Pancreas (tissue), 10 donors: ENCODE results near the gene SLC7A10. TPM values are rescaled to one million over a fixed set of nuclear protein-coding genes. Genes with fewer than 3 reads are reported as not detected.
A peak's percentile ranks its signal among the peaks of the same experiment; 100 is the strongest.

Source experiments
- ATAC-seq, 4 donors: fragments of 200-7000 bp; cut with Tn5 transposase; one replicate each; pipeline versions ENCODE4 v1.8.0 to v1.9.1; 2020; ENCODE audit warnings: mild to moderate bottlenecking in 4 of 4, moderate library complexity in 4 of 4
- DNase-seq, 6 donors: peaks; one replicate each; pipeline ENCODE4 v3.0.0-alpha.2; 2020
- FAIRE-seq: peaks from 2 replicates; lab custom pipeline; 2012; peaks lifted over from hg19 to GRCh38; lab: Jason Lieb, UNC
- H3K27ac ChIP-seq, 4 donors: fragments of 200-600 bp; sonication (generic); 1 replicate in 3 of 4; 2 replicates in 1 of 4; pipeline versions ENCODE4 v1.5.0 to v1.8.0; 2020
- H3K27me3 ChIP-seq, 4 donors: fragments of 200-600 bp; one replicate each; pipeline ENCODE4 v1.8.0; 2021
- H3K36me3 ChIP-seq, 3 donors: fragments of 200-600 bp; sonication (generic) in 1 of 3; one replicate each; pipeline versions ENCODE4 v1.5.0 to v1.8.0; 2020 to 2021
- H3K4me1 ChIP-seq, 3 donors: fragments of 200-600 bp; one replicate each; pipeline ENCODE4 v1.8.0; 2021
- H3K4me3 ChIP-seq, 4 donors: fragments of 200-600 bp; sonication (generic) in 2 of 4; one replicate each; pipeline versions ENCODE4 v1.5.0 to v1.8.0; 2020 to 2021
- H3K9me3 ChIP-seq, 4 donors: fragments of 200-600 bp; one replicate each; pipeline ENCODE4 v1.8.0; 2021
- CTCF ChIP-seq, 4 donors: fragments of 200-600 bp; sonication (generic) in 3 of 4; IDR thresholded peaks; one replicate each; pipeline versions ENCODE4 v1.5.0 to v1.8.0; 2021; ENCODE audit warnings: antibody characterized with exemption in 4 of 4
- WGBS, 2 donors: extraction: QIAGEN DNeasy Blood & Tissue Kit; methylation state at CpG; one replicate each; pipeline ENCODE4 v1.1.7; 2013; 5-methylcytosine and 5-hydroxymethylcytosine counted together
- intact Hi-C, 3 donors: fragments of 100-400 bp; cut with DNase I; formaldehyde crosslinking; loops; one replicate each; pipeline versions ENCODE4 v1.11.1 to v1.14.2; 2022
- polyA plus RNA-seq, 2 donors: library from polyadenylated mRNA; stranded (reverse); fragments of 200-250 nt; gene quantifications; one replicate each; pipeline ENCODE4 v1.2.3, GENCODE V29; 2013
- total RNA-seq, 6 donors: library from RNA; stranded (reverse); fragmentation: NEBNext Ultra II Directional in 4 of 6; extraction: Animal tissue kit (Norgen Biotek cat#: 25700) in 4 of 6; gene quantifications; one replicate each; pipeline versions ENCODE4 v1.2.1 to v1.2.4, GENCODE V29; 2021 to 2023
- donor health status: healthy with polysubstance abuse.
- donor health status: DM: no; HTN: no; CAD: no; lungs with moderate emphysema.
- donor health status: DM: no; HTN: no; CAD: no.
- donor health status: control.
- donor health status: control.
- donor health status: Bipolar disorder and iron deficiency.
- donor health status: DM: yes; HTN: yes; CAD: no.
- donor health status: DM: no; HTN: no; CAD: no.
- donor health status: DM: no; HTN: no; CAD: no.
- donor health status: DM: yes; HTN: yes; CAD: no.

The SLC7A10 gene
- total and polyA plus RNA-seq, 8 donors = 0.28 to 1.3 (median 0.38) TPM; not detected in 5

GRCh38 chr19:33187183-33187540 lies 38.5 kb downstream of the SLC7A10 start:
- 74 to 79% methylated on average over 8 of the region's 8 CpGs for WGBS, 2 donors
- intact Hi-C loops = no loop called here

GRCh38 chr19:33186431-33187182 lies 39.0 kb downstream of the SLC7A10 start:
- Histone ChIP-seq H3K4me3 (no peak overlapping the region), H3K36me3 (no peaks in the 10 kb centered on the region), H3K27ac (no peak overlapping the region), H3K9me3 (no peaks in the 10 kb centered on the region), H3K4me1 (no peaks in the 10 kb centered on the region), H3K27me3 (no peaks in the 10 kb centered on the region)
- FAIRE-seq = no peak
- DNase-seq = no peak
- no peak for TF ChIP-seq CTCF (IDR thresholded peaks at IDR 0.05)
- WGBS, 2 donors = 64 to 75% methylated on average over 10 to 11 of the region's 11 CpGs
- intact Hi-C loops = no loop called here
- ATAC-seq = peak in 1 of 4 donors; percentile 10

More at GRCh38 chr19:33187183-33187540, 38.5 kb downstream of the SLC7A10 start:
- no peak for FAIRE-seq
- no peak for TF ChIP-seq CTCF (IDR thresholded peaks at IDR 0.05)
- no peak for ATAC-seq
- H3K9me3 ChIP-seq = no peaks in the 10 kb centered on the region
- no peak overlapping the region for H3K4me3 ChIP-seq
- no peak overlapping the region for H3K27ac ChIP-seq
- no peaks in the 10 kb centered on the region for H3K4me1 ChIP-seq
- no peaks in the 10 kb centered on the region for H3K36me3 ChIP-seq
- peak in 1 of 6 donors; percentile 43 for DNase-seq
- H3K27me3 ChIP-seq = no peaks in the 10 kb centered on the region

GRCh38 chr19:33177417-33177979 lies 48.2 kb downstream of the SLC7A10 start:
- FAIRE-seq (no peak), ATAC-seq (peak; percentile 30 to 44 (median 38)), DNase-seq (peak in 2 of 6 donors; percentile 78 to 92)
- intact Hi-C loops = no loop called here
- peak overlapping the region; percentile 22 to 81 (median 62) for H3K4me3 ChIP-seq
- H3K4me1 ChIP-seq = peaks cover 0 to 17% (median 0%) of the 10 kb centered on the region in 3 donors
- 0 to 1% methylated on average over 38 of the region's 38 CpGs for WGBS, 2 donors
- no peaks in the 10 kb centered on the region for H3K36me3 ChIP-seq
- peak overlapping the region; percentile 89 to 96 (median 94) for H3K27ac ChIP-seq
- no peaks in the 10 kb centered on the region for H3K27me3 ChIP-seq
- no peak for TF ChIP-seq CTCF (IDR thresholded peaks at IDR 0.05)
- H3K9me3 ChIP-seq = no peaks in the 10 kb centered on the region

- peaks cover 0 to 20% (median 0%) of the 10 kb centered on the region in 3 donors for H3K4me1 ChIP-seq
- peak overlapping the region; percentile 66 to 81 (median 76) for H3K4me3 ChIP-seq
- intact Hi-C loops = no loop called here
- TF ChIP-seq CTCF (IDR thresholded peaks at IDR 0.05) = no peak
- no peaks in the 10 kb centered on the region for H3K27me3 ChIP-seq
- ATAC-seq (peak; percentile 87 to 95 (median 89)), FAIRE-seq (peak; percentile 93), DNase-seq (peak; percentile 95 to 99 (median 98))
- H3K9me3 ChIP-seq = no peaks in the 10 kb centered on the region
- H3K27ac ChIP-seq = peak overlapping the region; percentile 89 to 96 (median 94)
- no peaks in the 10 kb centered on the region for H3K36me3 ChIP-seq
- 0% methylated on average over 52 to 65 of the region's 65 CpGs for WGBS, 2 donors
Observed at GRCh38 chr19:33176670-33177416, 48.8 kb downstream of the SLC7A10 start.
